ENCODE results near the gene GDAP2. TPM values are rescaled to one million over a fixed set of nuclear protein-coding genes. Genes with fewer than 3 reads are reported as not detected.

Gene GDAP2
- total and polyA plus RNA-seq, 2 donors (not counting 3 experiments of a cell fraction or from before 2014, with no cell fraction given), result 4.5 to 21.5 TPM

GRCh38 chr1:117824616-117825015 is 104.8 kb downstream of the GDAP2 start:
- intact Hi-C loops (cut with micrococcal nuclease), result loop anchor here (5.0 to 10.0 kb wide), 5 partner anchors 357 to 1447 kb away; partner anchors contain the start of genes MAN1A2 and WARS2
- ChIA-PET CTCF (interaction anchor here (1.0 to 2.7 kb wide), 4 partner anchors 9 to 17 kb away, joined by 3 to 9 read pairs (median 3); no protein-coding TSS in a partner anchor), POLR2A (no interaction called here)
- no TSS peak for BruUV-seq (replicated peaks)
- no peak for DNase-seq (ENCODE audit: low read depth, low spot score)
- Histone ChIP-seq H4K20me1 (replicated peaks; ENCODE audit: control insufficient read depth, extremely low read depth, insufficient read depth, low read length) (no peaks in the 10 kb centered on the region), H3K27me3 (ENCODE audit: control insufficient read depth in 2 of 2, insufficient read depth in 2 of 2, low read length in 2 of 2) (no peaks in the 10 kb centered on the region), H3K9ac (replicated peaks; ENCODE audit: extremely low read depth, insufficient read depth, low read length) (no peak overlapping the region), H3K79me2 (ENCODE audit: control insufficient read depth, insufficient read depth, low read length) (no peaks in the 10 kb centered on the region), H3K4me1 (ENCODE audit: control insufficient read depth, extremely low read depth, insufficient read depth, low read length) (peaks cover 47% of the 10 kb centered on the region), H3K9me3 (replicated peaks; ENCODE audit: control insufficient read depth, insufficient read depth, low read length) (no peaks in the 10 kb centered on the region), H2AFZ (ENCODE audit: low read depth, low read length) (no peak overlapping the region), H3K4me2 (ENCODE audit: insufficient read depth, low read length) (no peak overlapping the region), H3K4me3 (replicated peaks in 1 of 3; ENCODE audit: insufficient read depth in 1 of 3, low read depth in 1 of 3, low read length in 3 of 3) (no peak overlapping the region), H3K9me1 (replicated peaks; ENCODE audit: control insufficient read depth, extremely low read depth, insufficient read depth, low read length) (no peaks in the 10 kb centered on the region), H3K27ac (ENCODE audit: insufficient read depth, low read depth, low read length) (no peak overlapping the region), H3K36me3 (ENCODE audit: control insufficient read depth in 2 of 2, extremely low read depth in 1 of 2, insufficient read depth in 2 of 2, low read length in 2 of 2) (no peaks in the 10 kb centered on the region)
- dilution Hi-C loops (cut with MboI; ENCODE audit: extremely low pct_ligation_motif_present, low sequenced_read_pairs), result no loop called here
- FAIRE-seq, result no peak
- TF ChIP-seq GATA2 (IDR thresholded peaks at IDR 0.05; ENCODE audit: insufficient read depth, insufficient read length, low read depth, low read length) (no peak), CTCF (IDR thresholded peaks at IDR 0.05; ENCODE audit: extremely low read depth in 1 of 2, insufficient read depth in 1 of 2, low read depth in 1 of 2, low read length in 2 of 2) (no peak), MAX (IDR thresholded peaks at IDR 0.05; ENCODE audit: insufficient read depth, insufficient read length) (no peak), POLR2AphosphoS5 (IDR thresholded peaks at IDR 0.05; ENCODE audit: insufficient read depth, low read depth, low read length) (no peak), EZH2 (IDR thresholded peaks at IDR 0.05; ENCODE audit: borderline replicate concordance, low read depth, low read length, severe bottlenecking) (no peak), FOS (IDR thresholded peaks at IDR 0.05; ENCODE audit: borderline replicate concordance, insufficient read depth, low read length) (no peak), POLR2A (IDR thresholded peaks at IDR 0.05; ENCODE audit: low read depth, low read length) (no peak), MYC (IDR thresholded peaks at IDR 0.05; ENCODE audit: low read depth, low read length) (no peak), JUN (IDR thresholded peaks at IDR 0.05; ENCODE audit: borderline replicate concordance, insufficient read depth, insufficient read length, low read depth) (no peak)

All from endothelial cell of umbilical vein (primary cell).